ENCODE data around the gene TMEM9B.
"Not testable (repeated sequence)": the region's sequence is repeated elsewhere in the genome, so short reads cannot be mapped to it uniquely, and the experiment has no call there.

The TMEM9B gene

DNA sequence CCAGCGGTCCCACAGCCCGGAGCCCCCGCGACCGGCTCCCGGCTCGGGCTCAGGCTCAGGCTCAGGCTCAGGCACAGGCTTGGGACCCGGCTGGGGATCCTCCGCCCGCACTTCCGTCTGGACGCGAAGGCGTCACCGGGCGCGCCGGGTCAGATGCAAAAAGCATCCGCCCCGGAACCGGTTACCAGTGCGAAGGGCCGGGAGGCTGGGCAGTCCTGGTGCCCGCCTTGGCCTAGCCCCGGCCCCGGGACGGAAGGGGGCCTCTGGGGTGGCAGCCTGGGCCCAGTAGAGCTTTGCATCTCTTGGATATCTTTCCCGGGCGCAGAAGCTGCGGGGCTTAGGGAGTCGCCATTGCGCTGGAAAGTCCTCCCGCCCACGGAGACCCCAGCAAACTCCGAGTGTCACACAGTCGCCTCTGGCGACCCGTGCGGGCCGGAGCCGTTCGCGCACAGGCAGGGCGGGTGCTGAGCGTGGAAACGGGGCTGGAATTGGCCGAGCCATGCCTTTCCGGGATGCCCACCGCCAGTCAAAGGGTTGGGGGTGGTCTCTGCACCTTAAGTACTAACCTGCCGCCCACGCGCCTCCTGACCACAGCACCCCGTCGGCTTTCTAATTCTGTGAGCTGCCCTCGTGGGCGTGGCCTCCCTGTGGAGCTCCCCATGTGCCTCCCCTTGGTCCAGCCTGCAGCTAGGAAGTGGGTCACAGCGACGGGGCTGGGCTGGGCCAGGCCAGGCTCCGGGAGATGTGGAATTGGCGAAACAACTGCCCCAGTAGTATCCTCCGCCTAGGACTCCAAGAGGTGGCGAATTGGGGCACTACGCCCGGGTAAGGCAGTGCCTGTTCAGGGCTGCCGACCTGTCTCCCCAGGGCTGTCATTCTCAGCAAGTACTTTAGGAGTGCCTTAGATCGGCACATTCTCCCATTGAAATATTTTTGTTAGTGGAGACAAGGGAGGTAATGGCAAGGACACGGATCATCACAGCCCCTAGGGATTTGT, at the start of gene TMEM9B:
Gene TMEM9B, minus strand, starts transcription at position 119 of the 997 bp plus-strand sequence. CDS start 129 bp downstream, outside the sequence.
- DNase-seq, result peak; percentile 83 to 88

- no peak for DNase-seq
Measured at GRCh38 chr11:9013373-9013772, 49.1 kb upstream of the TMEM9B start.

DNA sequence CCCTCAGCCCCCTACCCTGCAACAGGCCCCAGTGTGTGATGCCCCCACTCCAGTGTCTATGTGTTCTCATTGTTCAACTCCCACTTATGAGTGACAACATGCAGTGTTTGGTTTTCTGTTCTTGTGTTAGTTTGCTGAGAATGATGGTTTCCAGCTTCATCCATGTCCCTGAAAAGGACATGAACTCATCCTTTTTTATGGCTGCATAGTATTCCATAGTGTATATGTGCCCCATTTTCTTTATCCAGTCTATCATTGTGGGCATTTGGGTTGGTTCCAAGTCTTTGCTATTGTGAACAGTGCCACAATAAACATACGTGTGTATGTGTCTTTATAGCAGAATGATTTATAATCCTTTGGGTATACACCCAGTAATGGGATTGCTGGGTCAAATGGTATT, 45.3 kb upstream of the TMEM9B start:
- DNase-seq, result not testable (repeated sequence)

- no peak for DNase-seq
Measured at GRCh38 chr11:9008661-9009060, 44.4 kb upstream of the TMEM9B start.

GRCh38 chr11:9008011-9008550, 43.8 kb upstream of the TMEM9B start:
- DNase-seq, result no peak

DNA sequence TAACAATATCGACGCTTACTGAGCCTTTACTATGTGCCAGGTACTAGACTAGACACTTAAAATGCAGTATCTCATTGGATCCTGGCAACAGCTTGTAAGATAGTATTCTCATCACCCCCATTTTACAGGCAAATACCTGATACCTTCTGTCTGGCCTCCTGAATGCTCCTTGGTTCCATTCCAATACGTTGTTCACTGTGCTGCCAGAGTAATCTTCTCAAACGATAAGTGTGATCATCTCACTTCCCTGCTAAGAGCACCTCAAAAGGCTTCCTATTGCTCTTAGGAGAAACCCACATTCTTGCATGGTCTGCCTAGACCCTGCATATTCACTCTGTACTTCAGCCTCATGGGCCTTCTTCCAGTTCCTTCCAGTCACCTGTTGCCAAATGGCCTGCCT, 40.8 kb upstream of the TMEM9B start:
- no peak for DNase-seq

DNA sequence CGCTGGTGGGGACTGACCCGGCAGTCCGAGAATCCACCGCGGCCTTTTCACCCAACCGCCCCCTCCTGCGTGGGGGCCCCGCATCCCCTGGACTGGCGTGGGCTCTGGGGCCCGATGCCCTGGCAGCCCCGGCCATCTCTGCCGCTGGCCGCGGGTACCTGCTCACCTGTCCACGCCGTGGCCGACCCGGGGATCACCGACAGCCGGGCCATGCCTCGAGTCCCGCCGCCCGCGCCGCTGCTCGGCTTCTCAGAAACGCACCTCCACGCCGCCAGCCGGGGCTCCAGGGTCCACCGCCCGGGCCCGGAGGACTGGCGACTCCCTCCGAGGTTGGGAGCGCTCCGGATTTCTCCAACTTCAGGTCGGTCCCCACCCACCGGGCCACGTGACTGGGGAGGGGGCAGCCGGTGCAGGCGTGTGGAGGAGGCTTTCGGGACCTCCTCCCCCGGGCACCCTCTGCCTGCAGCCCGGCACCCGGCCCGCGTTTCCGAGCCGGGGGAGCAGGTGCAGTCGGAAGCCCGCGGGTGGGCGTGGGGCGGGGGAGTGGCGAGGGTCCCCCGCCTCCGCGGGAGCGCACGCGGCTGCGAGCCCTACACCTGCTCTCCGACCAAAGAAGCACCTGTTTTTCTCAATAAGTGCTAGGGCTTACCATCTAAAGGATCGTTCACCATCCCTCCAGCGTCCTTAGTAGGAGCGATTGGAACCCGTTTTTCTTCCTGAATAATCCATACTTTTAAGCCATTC, 40.1 kb upstream of the TMEM9B start:
- no peak for DNase-seq

GRCh38 chr11:9003573-9004182, 39.4 kb upstream of the TMEM9B start, which contains the start of gene NRIP3:
Gene NRIP3 (minus strand): TSS chr11:9004001. CDS start chr11:9003935, 66 bp downstream.
- no peak for DNase-seq

GRCh38 chr11:9002920-9003572, 38.8 kb upstream of the TMEM9B start:
- no peak for DNase-seq

DNA sequence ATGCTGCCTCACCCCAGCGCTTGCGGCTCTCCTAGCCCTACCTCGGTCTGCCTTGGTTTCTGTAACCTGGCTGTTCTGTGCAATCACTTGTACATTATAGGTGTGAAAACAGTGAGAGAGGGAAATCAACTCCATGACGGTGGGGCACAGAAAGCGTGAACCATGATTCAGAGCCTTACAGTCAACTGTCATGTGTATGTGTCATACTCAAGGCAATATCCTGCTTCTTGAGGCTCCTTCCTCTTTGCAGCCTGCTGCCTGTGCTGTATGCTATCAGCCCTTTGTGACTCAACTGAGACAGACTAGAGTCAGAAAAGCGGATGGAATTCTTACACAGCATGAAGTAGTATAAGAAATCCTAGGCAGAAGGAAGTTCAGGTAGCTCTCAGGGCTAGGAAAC, 37.5 kb upstream of the TMEM9B start:
- no peak for DNase-seq

- no peak for DNase-seq
Measured at GRCh38 chr11:8998017-8998416, 33.8 kb upstream of the TMEM9B start.

DNA sequence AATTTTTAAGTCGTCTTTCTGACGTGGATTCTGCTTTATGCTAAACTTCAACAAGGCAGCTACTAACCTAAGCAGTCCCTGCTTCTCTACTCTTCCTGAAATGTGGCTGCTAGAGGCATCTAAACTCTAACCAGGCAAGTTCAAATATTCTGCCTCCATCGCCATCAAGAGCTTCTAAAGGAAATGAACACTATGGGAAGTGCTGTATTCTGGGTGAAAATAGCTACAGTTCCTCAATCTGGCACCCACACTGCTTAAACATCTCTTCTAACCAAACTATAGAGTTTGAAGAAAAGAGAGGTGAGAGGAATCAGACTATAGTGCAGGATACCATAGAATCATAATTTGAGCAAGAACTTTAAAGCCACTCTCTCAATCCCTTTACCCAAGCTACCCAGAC, 33.2 kb upstream of the TMEM9B start:
- no peak for DNase-seq

GRCh38 chr11:8989453-8989852, 25.2 kb upstream of the TMEM9B start:
- no peak for DNase-seq

- no peak for DNase-seq
Measured at GRCh38 chr11:8988329-8989234, 24.3 kb upstream of the TMEM9B start.

DNA sequence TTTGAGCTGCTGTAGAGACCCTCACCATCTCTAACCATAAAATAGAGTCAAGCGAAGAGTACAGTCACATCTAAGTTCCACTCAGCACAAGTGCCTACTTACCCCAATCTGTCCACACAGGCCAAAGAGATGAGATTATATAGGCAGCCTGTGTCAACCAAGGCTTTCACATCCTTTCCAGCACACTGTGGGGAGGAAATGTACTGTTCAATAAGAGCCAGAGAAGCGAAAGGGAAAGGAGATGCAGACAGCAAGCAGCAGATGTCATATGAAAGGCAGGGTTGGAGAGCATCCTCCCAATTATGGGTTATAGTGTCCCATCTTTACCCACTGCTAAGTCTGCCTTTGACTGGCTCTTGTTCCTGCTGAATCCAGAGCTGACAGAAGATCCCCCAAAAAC, 23.2 kb upstream of the TMEM9B start:
- DNase-seq, result no peak

DNA sequence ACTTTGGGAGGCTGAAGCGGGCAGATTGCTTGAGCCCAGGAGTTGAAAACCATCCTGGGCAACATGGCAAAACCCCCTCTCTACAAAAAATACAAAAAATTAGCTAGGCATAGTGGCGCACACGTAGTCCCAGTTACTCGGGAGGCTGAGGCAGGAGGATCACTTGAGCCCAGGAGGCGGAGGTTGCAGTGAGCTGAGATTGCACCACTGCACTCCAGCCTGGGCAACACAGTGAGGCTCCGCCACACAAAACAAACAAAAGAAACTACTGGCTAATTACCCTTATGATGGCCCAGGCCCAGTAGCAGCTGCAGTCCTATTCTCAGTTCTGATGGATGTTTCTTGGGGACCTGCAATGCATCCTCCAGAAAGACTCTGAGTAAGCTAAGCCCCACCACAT, 22.5 kb upstream of the TMEM9B start:
- not testable (repeated sequence) for DNase-seq

GRCh38 chr11:8985462-8985861, 21.2 kb upstream of the TMEM9B start:
- no peak for DNase-seq

GRCh38 chr11:8983552-8983951, 19.3 kb upstream of the TMEM9B start:
- DNase-seq, result no peak

DNA sequence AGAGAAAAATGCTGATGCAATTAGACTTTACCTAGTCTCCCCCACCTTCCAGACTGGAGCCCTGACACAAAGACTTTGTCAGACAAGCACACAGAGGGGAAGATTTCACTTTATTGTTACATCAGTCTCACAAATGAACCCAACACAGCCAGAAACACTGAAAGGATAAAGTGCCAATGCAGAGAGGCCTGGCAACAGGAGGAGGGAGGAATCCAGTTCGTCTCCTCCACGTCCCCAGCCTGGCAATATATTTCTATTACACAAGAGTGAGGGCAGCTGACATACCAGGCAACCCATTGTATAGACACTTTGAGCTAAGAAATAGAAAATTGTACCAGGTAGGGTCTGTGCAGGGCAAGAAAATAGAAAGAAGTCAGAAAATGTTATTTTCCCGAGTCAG, 16.2 kb upstream of the TMEM9B start:
- DNase-seq, result no peak

- not testable (repeated sequence) for DNase-seq
Measured at GRCh38 chr11:8979365-8979764, 15.1 kb upstream of the TMEM9B start.

DNA sequence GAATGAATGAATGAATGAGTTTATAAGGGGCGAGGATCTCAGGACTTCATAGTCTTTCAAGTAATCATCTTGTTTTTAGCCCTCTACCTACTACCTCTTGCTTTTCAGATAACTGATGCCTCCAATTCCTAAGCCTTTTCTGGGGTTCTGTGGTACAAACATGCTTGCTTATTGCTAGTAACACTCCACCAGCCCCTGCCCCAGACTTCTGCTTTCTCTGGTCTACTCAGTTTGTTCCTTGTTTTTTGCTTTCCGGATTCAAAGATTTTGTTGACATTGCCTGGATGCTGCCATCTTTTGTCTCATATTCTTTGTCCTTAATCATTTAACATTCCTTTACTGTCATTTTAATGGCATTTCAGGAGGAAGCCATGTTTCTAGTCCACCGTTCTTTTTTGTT, 8.9 kb upstream of the TMEM9B start:
- DNase-seq, result no peak

Measured in hippocampal formation (tissue), 2 donors.